Measurements from ENCODE around the gene ORMDL3. TPM values are rescaled to one million over a fixed set of nuclear protein-coding genes. Genes with fewer than 3 reads are reported as not detected.
A peak's percentile ranks its signal among the peaks of the same experiment; 100 is the strongest.

ORMDL3 gene
- total RNA-seq, 1 experiment from 2014 or later, result 53.2 TPM

- H3K27ac Mint-ChIP-seq, result no peak overlapping the region
- TF ChIP-seq SP1 (CRISPR knock-in tag; conservative IDR thresholded peaks at IDR 0.05), result no peak
- no peak for TF ChIP-seq ELF4 (CRISPR knock-in tag; IDR thresholded peaks at IDR 0.05; ENCODE audit: low read depth)
- TF ChIP-seq GTF2I (CRISPR knock-in tag; conservative IDR thresholded peaks at IDR 0.05), result no peak
- no peak for TF ChIP-seq TEAD1 (CRISPR knock-in tag; IDR thresholded peaks at IDR 0.05)
- no peak for TF ChIP-seq SOX15 (CRISPR knock-in tag; IDR thresholded peaks at IDR 0.05)
- no peak for TF ChIP-seq RORB (CRISPR knock-in tag; IDR thresholded peaks at IDR 0.05)
- TF ChIP-seq, protein P1, sequence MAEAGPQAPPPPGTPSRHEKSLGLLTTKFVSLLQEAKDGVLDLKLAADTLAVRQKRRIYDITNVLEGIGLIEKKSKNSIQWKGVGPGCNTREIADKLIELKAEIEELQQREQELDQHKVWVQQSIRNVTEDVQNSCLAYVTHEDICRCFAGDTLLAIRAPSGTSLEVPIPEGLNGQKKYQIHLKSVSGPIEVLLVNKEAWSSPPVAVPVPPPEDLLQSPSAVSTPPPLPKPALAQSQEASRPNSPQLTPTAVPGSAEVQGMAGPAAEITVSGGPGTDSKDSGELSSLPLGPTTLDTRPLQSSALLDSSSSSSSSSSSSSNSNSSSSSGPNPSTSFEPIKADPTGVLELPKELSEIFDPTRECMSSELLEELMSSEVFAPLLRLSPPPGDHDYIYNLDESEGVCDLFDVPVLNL (CRISPR knock-in tag; IDR thresholded peaks at IDR 0.05; ENCODE audit: borderline replicate concordance, low read depth), result no peak
- TF ChIP-seq ATF2 (CRISPR knock-in tag; IDR thresholded peaks at IDR 0.05; ENCODE audit: borderline replicate concordance, low read depth), result no peak
- no peak for TF ChIP-seq ZMAT4 (CRISPR knock-in tag; IDR thresholded peaks at IDR 0.05)
- TF ChIP-seq, protein P2, sequence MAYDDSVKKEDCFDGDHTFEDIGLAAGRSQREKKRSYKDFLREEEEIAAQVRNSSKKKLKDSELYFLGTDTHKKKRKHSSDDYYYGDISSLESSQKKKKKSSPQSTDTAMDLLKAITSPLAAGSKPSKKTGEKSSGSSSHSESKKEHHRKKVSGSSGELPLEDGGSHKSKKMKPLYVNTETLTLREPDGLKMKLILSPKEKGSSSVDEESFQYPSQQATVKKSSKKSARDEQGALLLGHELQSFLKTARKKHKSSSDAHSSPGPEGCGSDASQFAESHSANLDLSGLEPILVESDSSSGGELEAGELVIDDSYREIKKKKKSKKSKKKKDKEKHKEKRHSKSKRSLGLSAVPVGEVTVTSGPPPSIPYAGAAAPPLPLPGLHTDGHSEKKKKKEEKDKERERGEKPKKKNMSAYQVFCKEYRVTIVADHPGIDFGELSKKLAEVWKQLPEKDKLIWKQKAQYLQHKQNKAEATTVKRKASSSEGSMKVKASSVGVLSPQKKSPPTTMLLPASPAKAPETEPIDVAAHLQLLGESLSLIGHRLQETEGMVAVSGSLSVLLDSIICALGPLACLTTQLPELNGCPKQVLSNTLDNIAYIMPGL (CRISPR knock-in tag; IDR thresholded peaks at IDR 0.05), result no peak
- no peak for TF ChIP-seq E2F5 (CRISPR knock-in tag; IDR thresholded peaks at IDR 0.05)
- TF ChIP-seq, protein P3, sequence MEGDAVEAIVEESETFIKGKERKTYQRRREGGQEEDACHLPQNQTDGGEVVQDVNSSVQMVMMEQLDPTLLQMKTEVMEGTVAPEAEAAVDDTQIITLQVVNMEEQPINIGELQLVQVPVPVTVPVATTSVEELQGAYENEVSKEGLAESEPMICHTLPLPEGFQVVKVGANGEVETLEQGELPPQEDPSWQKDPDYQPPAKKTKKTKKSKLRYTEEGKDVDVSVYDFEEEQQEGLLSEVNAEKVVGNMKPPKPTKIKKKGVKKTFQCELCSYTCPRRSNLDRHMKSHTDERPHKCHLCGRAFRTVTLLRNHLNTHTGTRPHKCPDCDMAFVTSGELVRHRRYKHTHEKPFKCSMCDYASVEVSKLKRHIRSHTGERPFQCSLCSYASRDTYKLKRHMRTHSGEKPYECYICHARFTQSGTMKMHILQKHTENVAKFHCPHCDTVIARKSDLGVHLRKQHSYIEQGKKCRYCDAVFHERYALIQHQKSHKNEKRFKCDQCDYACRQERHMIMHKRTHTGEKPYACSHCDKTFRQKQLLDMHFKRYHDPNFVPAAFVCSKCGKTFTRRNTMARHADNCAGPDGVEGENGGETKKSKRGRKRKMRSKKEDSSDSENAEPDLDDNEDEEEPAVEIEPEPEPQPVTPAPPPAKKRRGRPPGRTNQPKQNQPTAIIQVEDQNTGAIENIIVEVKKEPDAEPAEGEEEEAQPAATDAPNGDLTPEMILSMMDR (IDR thresholded peaks at IDR 0.05), result no peak
- no peak for TF ChIP-seq JAZF1 (CRISPR knock-in tag; IDR thresholded peaks at IDR 0.05)
- no peaks in the 10 kb centered on the region for H3K9me3 Mint-ChIP-seq
- ChIA-PET CTCF (interaction anchor here (1.0 to 1.5 kb wide), 2 partner anchors 12 to 13 kb away, joined by 3 read pairs; partner anchors contain the start of gene PSMD3), POLR2A (no interaction called here)
- no peak overlapping the region for H3K4me3 Mint-ChIP-seq
- H3K36me3 Mint-ChIP-seq, result no peaks in the 10 kb centered on the region
- H3K27me3 Mint-ChIP-seq (ENCODE audit: low read depth), result peaks cover 21% of the 10 kb centered on the region
- DNase-seq (ENCODE audit: low spot score) (no peak), ATAC-seq (no peak)
- H3K4me1 Mint-ChIP-seq, result peaks cover 4% of the 10 kb centered on the region; the same call in 1 of the 2 replicates
Measured at GRCh38 chr17:39966771-39967170, 39.4 kb upstream of the ORMDL3 start.

- TF ChIP-seq, protein P4, sequence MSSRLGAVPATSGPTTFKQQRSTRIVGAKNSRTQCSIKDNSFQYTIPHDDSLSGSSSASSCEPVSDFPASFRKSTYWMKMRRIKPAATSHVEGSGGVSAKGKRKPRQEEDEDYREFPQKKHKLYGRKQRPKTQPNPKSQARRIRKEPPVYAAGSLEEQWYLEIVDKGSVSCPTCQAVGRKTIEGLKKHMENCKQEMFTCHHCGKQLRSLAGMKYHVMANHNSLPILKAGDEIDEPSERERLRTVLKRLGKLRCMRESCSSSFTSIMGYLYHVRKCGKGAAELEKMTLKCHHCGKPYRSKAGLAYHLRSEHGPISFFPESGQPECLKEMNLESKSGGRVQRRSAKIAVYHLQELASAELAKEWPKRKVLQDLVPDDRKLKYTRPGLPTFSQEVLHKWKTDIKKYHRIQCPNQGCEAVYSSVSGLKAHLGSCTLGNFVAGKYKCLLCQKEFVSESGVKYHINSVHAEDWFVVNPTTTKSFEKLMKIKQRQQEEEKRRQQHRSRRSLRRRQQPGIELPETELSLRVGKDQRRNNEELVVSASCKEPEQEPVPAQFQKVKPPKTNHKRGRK (CRISPR knock-in tag; IDR thresholded peaks at IDR 0.05; ENCODE audit: borderline replicate concordance), result 0 out of 2 replicates have a peak, but pooled peaks have one; percentile 69
- TF ChIP-seq, protein P5, sequence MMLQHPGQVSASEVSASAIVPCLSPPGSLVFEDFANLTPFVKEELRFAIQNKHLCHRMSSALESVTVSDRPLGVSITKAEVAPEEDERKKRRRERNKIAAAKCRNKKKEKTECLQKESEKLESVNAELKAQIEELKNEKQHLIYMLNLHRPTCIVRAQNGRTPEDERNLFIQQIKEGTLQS (CRISPR knock-in tag; conservative IDR thresholded peaks at IDR 0.05), result no peak
- TF ChIP-seq NR2C2 (CRISPR knock-in tag; IDR thresholded peaks at IDR 0.05), result no peak
- H3K4me3 Mint-ChIP-seq, result no peak overlapping the region
- no peaks in the 10 kb centered on the region for H3K36me3 Mint-ChIP-seq
- ChIA-PET POLR2A (no interaction called here), CTCF (interaction anchor here (0.6 to 2.3 kb wide), 4 partner anchors 10 to 237 kb away, joined by 3 to 6 read pairs (median 4); partner anchors contain the start of gene PSMD3)
- ATAC-seq (no peak), DNase-seq (ENCODE audit: low spot score) (no peak)
- H3K27ac Mint-ChIP-seq, result no peak overlapping the region
- no peaks in the 10 kb centered on the region for H3K9me3 Mint-ChIP-seq
- H3K4me1 Mint-ChIP-seq, result peaks cover 4% of the 10 kb centered on the region; the same call in 1 of the 2 replicates
- H3K27me3 Mint-ChIP-seq (ENCODE audit: low read depth), result peaks cover 7% of the 10 kb centered on the region; the same call in 1 of the 2 replicates
Measured at GRCh38 chr17:39965017-39965699, 37.8 kb upstream of the ORMDL3 start.

All from WTC11 (cell line).